Measurements from ENCODE around the gene OSMR.

The OSMR gene

GRCh38 chr5:38935437-38935836 is 89.6 kb downstream of the OSMR start:
- Histone ChIP-seq H3K27ac (ENCODE audit: poor library complexity, severe bottlenecking) (no peak overlapping the region), H3K36me3 (ENCODE audit: low read depth) (peaks cover 91% of the 10 kb centered on the region), H3K4me3 (ENCODE audit: severe bottlenecking) (no peak overlapping the region), H3K27me3 (ENCODE audit: insufficient read depth, poor library complexity, severe bottlenecking) (no peaks in the 10 kb centered on the region), H3K4me1 (ENCODE audit: insufficient read depth, poor library complexity, severe bottlenecking) (no peaks in the 10 kb centered on the region), H3K9me3 (ENCODE audit: severe bottlenecking) (no peaks in the 10 kb centered on the region)
- TF ChIP-seq CTCF (IDR thresholded peaks at IDR 0.05; ENCODE audit: poor library complexity, severe bottlenecking) = no peak
- no peak for DNase-seq (ENCODE audit: low spot score)
- no peak for ATAC-seq (ENCODE audit: low read depth)

DNA sequence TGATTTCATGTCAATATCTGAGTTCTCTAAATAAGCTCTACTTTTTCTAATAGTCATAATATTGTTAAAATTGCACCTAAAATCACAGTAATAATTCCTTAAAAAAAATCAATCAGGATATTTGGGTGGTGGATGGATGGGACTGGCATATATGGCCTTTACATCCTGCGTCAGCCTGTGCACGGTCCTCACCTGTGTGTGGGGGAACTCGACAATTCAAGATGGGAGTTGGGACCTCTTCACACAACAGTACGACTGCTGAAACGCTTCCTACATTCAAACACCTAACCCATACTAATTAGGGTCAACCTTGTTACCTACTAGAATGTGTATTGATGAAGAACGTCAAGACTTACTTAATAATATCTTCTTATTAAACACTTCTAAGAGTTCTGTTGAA is 90.5 kb downstream of the OSMR start:
- no peak for ATAC-seq (ENCODE audit: low read depth)
- no peak overlapping the region for H3K4me3 ChIP-seq (ENCODE audit: severe bottlenecking)
- H3K27me3 ChIP-seq (ENCODE audit: insufficient read depth, poor library complexity, severe bottlenecking) = no peaks in the 10 kb centered on the region
- DNase-seq (ENCODE audit: low spot score) = no peak
- H3K4me1 ChIP-seq (ENCODE audit: insufficient read depth, poor library complexity, severe bottlenecking) = no peaks in the 10 kb centered on the region
- TF ChIP-seq CTCF (IDR thresholded peaks at IDR 0.05; ENCODE audit: poor library complexity, severe bottlenecking) = no peak
- peaks cover 90% of the 10 kb centered on the region for H3K36me3 ChIP-seq (ENCODE audit: low read depth)
- no peak overlapping the region for H3K27ac ChIP-seq (ENCODE audit: poor library complexity, severe bottlenecking)
- H3K9me3 ChIP-seq (ENCODE audit: severe bottlenecking) = no peaks in the 10 kb centered on the region

DNA sequence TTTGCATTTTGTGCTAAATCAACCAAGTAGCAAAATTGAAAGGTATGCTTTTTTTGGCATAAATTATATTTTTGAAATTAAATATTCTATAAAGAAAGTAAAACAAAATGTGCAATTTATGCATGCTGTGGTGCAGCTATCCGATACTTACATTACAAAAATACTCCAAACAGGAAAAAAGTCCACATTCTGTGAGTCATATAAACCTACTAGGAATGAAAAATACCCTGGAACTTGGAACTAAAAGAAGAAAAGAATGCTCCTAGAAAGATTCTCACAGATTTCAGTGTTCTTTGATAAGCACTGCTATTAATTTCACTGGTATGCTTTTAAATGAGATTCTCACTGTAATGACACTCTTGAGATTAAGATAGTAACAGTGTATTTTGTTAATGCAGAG is 92.6 kb downstream of the OSMR start:
- H3K36me3 ChIP-seq (ENCODE audit: low read depth) = peaks cover 88% of the 10 kb centered on the region
- H3K4me3 ChIP-seq (ENCODE audit: severe bottlenecking) = no peak overlapping the region
- no peak overlapping the region for H3K27ac ChIP-seq (ENCODE audit: poor library complexity, severe bottlenecking)
- DNase-seq (ENCODE audit: low spot score) (no peak), ATAC-seq (ENCODE audit: low read depth) (no peak)
- no peaks in the 10 kb centered on the region for H3K4me1 ChIP-seq (ENCODE audit: insufficient read depth, poor library complexity, severe bottlenecking)
- no peaks in the 10 kb centered on the region for H3K27me3 ChIP-seq (ENCODE audit: insufficient read depth, poor library complexity, severe bottlenecking)
- no peaks in the 10 kb centered on the region for H3K9me3 ChIP-seq (ENCODE audit: severe bottlenecking)
- TF ChIP-seq CTCF (IDR thresholded peaks at IDR 0.05; ENCODE audit: poor library complexity, severe bottlenecking) = no peak

- H3K9me3 ChIP-seq (ENCODE audit: severe bottlenecking) = no peaks in the 10 kb centered on the region
- peaks cover 88% of the 10 kb centered on the region for H3K36me3 ChIP-seq (ENCODE audit: low read depth)
- TF ChIP-seq CTCF (IDR thresholded peaks at IDR 0.05; ENCODE audit: poor library complexity, severe bottlenecking) = no peak
- H3K27me3 ChIP-seq (ENCODE audit: insufficient read depth, poor library complexity, severe bottlenecking) = no peaks in the 10 kb centered on the region
- no peak for DNase-seq (ENCODE audit: low spot score)
- ATAC-seq (ENCODE audit: low read depth) = no peak
- no peaks in the 10 kb centered on the region for H3K4me1 ChIP-seq (ENCODE audit: insufficient read depth, poor library complexity, severe bottlenecking)
- H3K27ac ChIP-seq (ENCODE audit: poor library complexity, severe bottlenecking) = no peak overlapping the region
- no peak overlapping the region for H3K4me3 ChIP-seq (ENCODE audit: severe bottlenecking)
Measured at GRCh38 chr5:38938973-38939372, 93.2 kb downstream of the OSMR start.

- TF ChIP-seq CTCF (IDR thresholded peaks at IDR 0.05; ENCODE audit: poor library complexity, severe bottlenecking) = no peak
- H3K4me1 ChIP-seq (ENCODE audit: insufficient read depth, poor library complexity, severe bottlenecking) = no peaks in the 10 kb centered on the region
- DNase-seq (ENCODE audit: low spot score) (no peak), ATAC-seq (ENCODE audit: low read depth) (no peak)
- peaks cover 88% of the 10 kb centered on the region for H3K36me3 ChIP-seq (ENCODE audit: low read depth)
- H3K27me3 ChIP-seq (ENCODE audit: insufficient read depth, poor library complexity, severe bottlenecking) = no peaks in the 10 kb centered on the region
- no peaks in the 10 kb centered on the region for H3K9me3 ChIP-seq (ENCODE audit: severe bottlenecking)
- H3K4me3 ChIP-seq (ENCODE audit: severe bottlenecking) = no peak overlapping the region
- no peak overlapping the region for H3K27ac ChIP-seq (ENCODE audit: poor library complexity, severe bottlenecking)
Measured at GRCh38 chr5:38940230-38940858, 94.5 kb downstream of the OSMR start.
